GM12801 (cell line): ENCODE measurements around the gene TMEM179B.

Source experiments
- TF ChIP-seq, protein P1 (sequence below): IDR thresholded peaks from one replicate; pipeline ENCODE4 v1.5.1; 2011; ENCODE audit warnings: control low read depth; ENCODE audit not compliant: insufficient read length; ENCODE audit errors: extremely low read depth

TMEM179B gene

DNA sequence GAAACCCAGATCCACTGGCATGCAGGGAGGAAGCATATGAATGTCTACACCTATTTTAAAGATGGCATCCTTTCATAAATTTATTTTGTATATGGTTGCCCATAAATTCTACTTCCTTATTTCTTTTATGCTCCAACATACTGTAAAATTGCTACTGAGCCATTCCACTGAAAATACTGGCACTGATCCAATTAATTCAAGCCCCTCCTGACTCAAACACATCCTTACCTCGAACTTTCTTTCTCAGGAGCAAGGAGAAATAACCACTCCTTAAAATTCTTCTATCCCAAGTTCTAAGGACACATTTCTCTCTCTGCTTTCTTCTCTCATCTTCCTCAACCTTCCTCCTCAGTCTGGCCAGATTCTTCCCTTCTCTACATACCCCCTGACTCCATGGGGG is 23.5 kb downstream of the TMEM179B start:
- TF ChIP-seq, protein P1, sequence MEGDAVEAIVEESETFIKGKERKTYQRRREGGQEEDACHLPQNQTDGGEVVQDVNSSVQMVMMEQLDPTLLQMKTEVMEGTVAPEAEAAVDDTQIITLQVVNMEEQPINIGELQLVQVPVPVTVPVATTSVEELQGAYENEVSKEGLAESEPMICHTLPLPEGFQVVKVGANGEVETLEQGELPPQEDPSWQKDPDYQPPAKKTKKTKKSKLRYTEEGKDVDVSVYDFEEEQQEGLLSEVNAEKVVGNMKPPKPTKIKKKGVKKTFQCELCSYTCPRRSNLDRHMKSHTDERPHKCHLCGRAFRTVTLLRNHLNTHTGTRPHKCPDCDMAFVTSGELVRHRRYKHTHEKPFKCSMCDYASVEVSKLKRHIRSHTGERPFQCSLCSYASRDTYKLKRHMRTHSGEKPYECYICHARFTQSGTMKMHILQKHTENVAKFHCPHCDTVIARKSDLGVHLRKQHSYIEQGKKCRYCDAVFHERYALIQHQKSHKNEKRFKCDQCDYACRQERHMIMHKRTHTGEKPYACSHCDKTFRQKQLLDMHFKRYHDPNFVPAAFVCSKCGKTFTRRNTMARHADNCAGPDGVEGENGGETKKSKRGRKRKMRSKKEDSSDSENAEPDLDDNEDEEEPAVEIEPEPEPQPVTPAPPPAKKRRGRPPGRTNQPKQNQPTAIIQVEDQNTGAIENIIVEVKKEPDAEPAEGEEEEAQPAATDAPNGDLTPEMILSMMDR: no peak

DNA sequence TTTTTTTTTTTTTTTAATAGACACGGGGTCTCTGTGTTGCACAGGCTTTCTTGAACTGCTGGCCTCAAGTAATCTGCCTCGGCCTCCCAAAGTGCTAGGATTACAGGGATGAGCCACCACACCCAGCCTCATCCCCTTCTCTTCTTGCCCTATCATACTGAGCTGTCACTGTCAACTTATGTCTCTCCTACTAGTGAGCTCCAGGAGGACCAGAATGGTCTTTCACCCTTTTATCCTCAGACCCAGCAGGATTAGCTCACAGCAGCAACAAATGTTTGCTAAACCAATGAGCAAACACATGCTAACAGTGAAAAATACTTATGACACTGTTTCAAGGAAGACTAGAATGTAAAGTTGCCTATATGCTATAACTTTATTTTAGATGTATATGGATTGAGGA is 24.5 kb downstream of the TMEM179B start:
- TF ChIP-seq, protein P1: no peak

DNA sequence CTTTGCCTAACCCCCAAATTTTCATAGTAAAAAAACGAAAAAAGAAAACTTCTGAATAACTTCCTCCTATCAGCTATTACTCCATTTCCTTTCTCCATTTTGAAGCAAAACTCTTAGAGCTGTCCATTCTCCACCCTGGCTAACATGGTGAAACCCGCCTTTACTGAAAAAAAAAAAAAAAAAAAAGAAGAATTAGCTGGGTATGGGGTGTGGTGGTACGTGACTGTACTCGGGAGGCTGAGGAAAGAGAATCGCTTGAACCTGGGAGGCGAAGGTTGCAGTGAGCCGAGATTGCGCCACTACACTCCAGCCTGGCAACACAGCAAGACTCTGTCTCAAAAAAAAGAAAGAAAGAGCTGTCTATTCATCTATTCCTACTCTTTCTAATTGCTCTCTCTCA is 29.4 kb downstream of the TMEM179B start:
- TF ChIP-seq, protein P1: no peak

DNA sequence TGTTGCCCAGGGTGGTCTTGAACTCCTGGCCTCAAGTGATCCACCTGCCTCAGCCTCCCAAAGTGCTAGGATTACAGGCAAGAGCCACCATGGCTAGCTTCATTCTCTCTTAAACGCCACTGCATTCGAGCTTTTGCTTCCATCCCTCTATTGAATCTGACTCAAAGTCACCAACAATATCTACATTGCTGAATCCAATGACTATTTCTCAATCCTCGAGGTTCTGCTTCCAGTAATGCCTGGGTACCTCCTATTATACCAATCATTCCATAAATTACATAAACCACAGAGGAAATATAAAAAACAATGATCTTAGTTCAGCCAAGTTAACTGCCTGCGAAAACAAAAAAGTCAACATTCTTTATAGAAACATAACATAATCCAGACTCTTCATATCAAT is 29.9 kb downstream of the TMEM179B start:
- TF ChIP-seq, protein P1: no peak

DNA sequence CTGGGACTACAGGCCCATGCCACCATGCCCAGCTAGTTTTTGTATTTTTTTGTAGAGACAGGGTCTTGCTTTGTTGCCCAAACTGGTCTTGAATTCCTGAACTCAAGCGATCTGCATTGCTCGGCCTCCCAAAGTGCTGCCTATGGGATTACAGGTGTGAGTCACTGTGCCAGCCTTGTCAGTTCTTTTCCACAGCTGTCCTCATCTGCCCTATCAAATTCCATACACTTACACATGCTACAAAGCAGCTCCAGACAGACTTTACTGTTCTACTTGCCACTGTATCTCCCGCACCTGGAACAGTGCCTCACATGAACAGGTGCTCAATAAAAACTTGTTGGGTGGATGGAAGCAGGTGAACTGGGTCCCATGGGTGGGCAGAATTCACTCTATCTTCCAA is 36.5 kb downstream of the TMEM179B start:
- TF ChIP-seq, protein P1: no peak

DNA sequence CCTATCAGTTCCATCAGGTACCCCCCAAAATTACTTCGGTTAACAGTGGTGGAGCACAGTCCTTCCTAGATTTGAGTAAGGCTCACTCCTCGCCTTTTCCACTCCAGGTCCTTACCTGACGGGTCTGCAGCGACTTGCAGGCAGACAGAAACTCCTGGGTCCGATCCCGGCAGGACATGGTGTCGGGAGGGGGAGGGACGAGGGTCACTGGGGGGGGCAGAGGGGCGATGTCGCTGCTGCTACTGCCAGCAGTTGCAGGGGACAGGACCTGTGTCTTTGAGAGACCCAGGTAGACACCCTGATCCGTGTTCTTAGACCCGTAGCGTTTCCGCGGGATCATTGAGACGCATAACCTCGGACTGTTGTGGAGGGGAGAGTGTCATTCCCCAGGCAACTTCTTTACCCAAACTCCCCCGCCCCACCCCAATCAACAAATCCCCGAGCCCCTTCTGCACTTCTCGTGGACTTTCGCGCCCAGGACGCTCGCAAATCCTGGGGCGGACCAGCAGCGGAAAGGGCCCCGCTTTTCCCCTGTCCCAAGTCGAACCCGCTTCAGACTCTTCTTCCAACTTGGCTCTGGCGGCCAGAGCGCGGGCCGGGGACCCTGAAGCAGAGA is 43.8 kb downstream of the TMEM179B start:
- TF ChIP-seq, protein P1: no peak

DNA sequence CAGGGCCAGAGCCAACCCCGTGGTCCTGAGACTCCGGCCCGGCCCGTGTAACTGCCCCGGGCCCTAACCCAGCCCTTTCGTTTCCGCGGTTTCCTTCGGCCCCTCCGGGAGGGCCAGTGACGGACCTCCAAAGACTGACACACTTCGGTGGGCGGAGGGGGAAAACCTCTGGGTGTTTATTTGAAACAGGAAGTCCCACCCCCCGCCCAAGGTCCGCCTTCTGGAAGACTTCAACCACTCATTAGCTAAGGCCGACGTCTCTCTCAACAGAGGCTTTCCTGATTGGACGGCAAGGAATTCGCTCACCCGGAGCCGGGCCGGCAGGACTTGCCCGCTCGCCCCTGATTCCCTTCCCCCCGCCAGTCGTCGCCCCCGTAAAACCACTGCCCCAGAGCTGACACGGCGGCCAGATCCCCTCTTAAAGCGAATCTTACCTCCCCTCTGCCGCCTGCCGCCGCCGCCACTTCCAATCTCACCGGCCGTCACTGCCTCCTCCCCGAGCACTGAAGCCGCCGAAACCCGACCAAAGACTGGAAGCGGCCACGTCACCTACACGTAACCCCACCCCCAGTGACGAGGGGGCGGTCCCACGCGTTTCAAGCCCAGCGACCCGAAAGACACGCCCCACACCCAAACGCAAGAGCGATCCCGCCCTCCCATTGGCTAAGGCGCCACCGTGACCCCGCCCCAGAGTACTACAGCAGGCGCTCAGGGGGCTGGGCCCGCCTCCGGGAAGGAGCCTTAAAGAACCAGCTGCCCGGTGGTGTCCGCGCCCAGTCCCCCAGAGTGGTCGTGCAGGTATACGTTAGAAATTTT is 44.5 kb downstream of the TMEM179B start, which contains the start of gene STX5:
Gene STX5 (minus strand): TSS at position 532 of the 816 bp plus-strand sequence. CDS start 808 bp downstream, outside the sequence.
- TF ChIP-seq, protein P1: no peak
